Upper lobe of left lung (tissue), 4 donors: ENCODE measurements around the gene SLC25A17.

ENCODE experiments used
- CTCF ChIP-seq, 6 experiments: fragments of 450-650 bp in 4 of 6; fragments of 200-600 bp in 2 of 6; sonication (generic) in 2 of 6; IDR thresholded peaks; one replicate each; pipeline ENCODE4 v1.5.1; 2016 to 2019; ENCODE audit warnings: antibody characterized with exemption in 6 of 6
- EP300 ChIP-seq, 4 donors: sonication (generic); formaldehyde crosslinking; IDR thresholded peaks; one replicate each; pipeline ENCODE4 v1.5.1; 2017; ENCODE audit warnings: antibody characterized with exemption in 4 of 4, control low read depth in 2 of 4
- POLR2AphosphoS5 ChIP-seq, 2 donors: sonication (generic); formaldehyde crosslinking; IDR thresholded peaks; one replicate each; pipeline ENCODE4 v1.5.1; 2017; ENCODE audit warnings: antibody characterized with exemption in 2 of 2

DNA sequence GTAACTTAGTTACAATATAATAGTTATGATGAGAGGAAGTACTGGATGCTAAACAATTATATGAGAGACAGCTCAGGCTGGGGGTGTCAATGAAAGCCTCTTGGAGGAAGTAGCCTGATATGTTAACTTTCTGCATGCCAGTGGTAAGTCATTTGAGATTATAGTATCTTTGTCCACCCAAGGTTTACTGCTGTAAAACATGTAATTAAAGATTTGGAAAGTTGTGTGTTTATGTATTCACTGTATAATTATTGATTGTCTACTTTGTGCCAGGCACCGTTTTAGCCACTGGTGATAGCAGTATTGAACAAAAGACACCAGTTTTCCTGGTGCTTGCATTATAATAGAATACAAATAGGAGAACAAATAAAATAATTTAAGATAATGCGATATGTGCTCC is 43.4 kb upstream of the SLC25A17 start:
- TF ChIP-seq CTCF (IDR thresholded peaks at IDR 0.05) (no peak), POLR2AphosphoS5 (IDR thresholded peaks at IDR 0.05) (no peak), EP300 (IDR thresholded peaks at IDR 0.05) (no peak)
